K562 (cell line): Measurements from ENCODE around the gene PLEKHF1. TPM values are rescaled to one million over a fixed set of nuclear protein-coding genes. Genes with fewer than 3 reads are reported as not detected.
A peak's percentile ranks its signal among the peaks of the same experiment; 100 is the strongest.

Experiments used
- CREBBP ChIP-seq: IDR thresholded peaks from one replicate; pipeline ENCODE4 v1.6.1; 2012; ENCODE audit warnings: low read depth, mild to moderate bottlenecking, control low read depth, inconsistent platforms, low read length
- E2F4 ChIP-seq: sonication (generic); formaldehyde crosslinking; IDR thresholded peaks from 2 replicates; pipeline ENCODE4 v1.8.0; 2022; ENCODE audit warnings: mild to moderate bottlenecking, low read depth, missing genetic modification reagents
- ETV5 ChIP-seq: sonication (generic); formaldehyde crosslinking; IDR thresholded peaks from 2 replicates; pipeline ENCODE4 v1.4.0; 2020; ENCODE audit warnings: low read depth, mild to moderate bottlenecking, missing genetic modification reagents
- GABPB1 ChIP-seq: sonication (generic); formaldehyde crosslinking; IDR thresholded peaks from 2 replicates; pipeline ENCODE4 v1.8.0; 2022; ENCODE audit warnings: mild to moderate bottlenecking, missing genetic modification reagents
- GTF2E2 ChIP-seq: fragments of 200-800 bp; sonication (Bioruptor generic); IDR thresholded peaks from 2 replicates; pipeline ENCODE4 v1.6.1; 2016; ENCODE audit warnings: missing genetic modification characterization, missing compliant biosample characterization
- HNRNPK ChIP-seq: fragments of 200-400 bp; formaldehyde crosslinking; IDR thresholded peaks from one replicate; pipeline ENCODE4 v1.6.1; 2018; ENCODE audit warnings: mild to moderate bottlenecking, low read depth, low read length; ENCODE audit not compliant: poor library complexity, severe bottlenecking
- KLF6 ChIP-seq: fragments of 250-450 bp; sonication (Bioruptor Pico); IDR thresholded peaks from 2 replicates; pipeline ENCODE4 v1.4.0; 2020; ENCODE audit warnings: mild to moderate bottlenecking, moderate library complexity, borderline replicate concordance
- MAFK ChIP-seq: IDR thresholded peaks from 2 replicates; pipeline ENCODE4 v1.6.1; 2011; ENCODE audit warnings: low read length, improper control_type of control experiment
- MIER1 ChIP-seq: fragments of 450-650 bp; IDR thresholded peaks from 2 replicates; pipeline ENCODE4 v1.6.1; 2016; ENCODE audit warnings: antibody characterized with exemption, mild to moderate bottlenecking, low read depth
- NCOA2 ChIP-seq, 2 experiments: fragments of 450-650 bp; IDR thresholded peaks; 2 replicates each; pipeline ENCODE4 v1.6.1; 2018; ENCODE audit warnings: mild to moderate bottlenecking in 2 of 2, moderate library complexity in 1 of 2; ENCODE audit not compliant: partially characterized antibody in 2 of 2
- NR1H2 ChIP-seq: sonication (generic); formaldehyde crosslinking; IDR thresholded peaks from 2 replicates; pipeline ENCODE4 v1.4.0; 2020; ENCODE audit warnings: mild to moderate bottlenecking, missing genetic modification reagents
- NR2C2 ChIP-seq, 2 experiments: fragments of 200-800 bp in 1 of 2; sonication (Bioruptor generic) in 1 of 2; sonication (generic) in 1 of 2; formaldehyde crosslinking in 1 of 2; IDR thresholded peaks; 2 replicates each; pipeline versions ENCODE4 v1.6.1 to v1.8.0; 2016 to 2022; ENCODE audit warnings: mild to moderate bottlenecking in 1 of 2, missing compliant biosample characterization in 1 of 2, missing genetic modification characterization in 1 of 2, missing genetic modification reagents in 1 of 2
- RBM34 ChIP-seq: fragments of 200-400 bp; formaldehyde crosslinking; IDR thresholded peaks from 2 replicates; pipeline ENCODE4 v1.6.1; 2018; ENCODE audit warnings: low read length, borderline replicate concordance; ENCODE audit not compliant: insufficient read depth
- RFX7 ChIP-seq: fragments of 250-450 bp; sonication (Bioruptor Pico); IDR thresholded peaks from 2 replicates; pipeline ENCODE4 v1.5.1; 2021; ENCODE audit warnings: mild to moderate bottlenecking
- SLC30A9 ChIP-seq: fragments of 250-450 bp; sonication (Bioruptor Pico); IDR thresholded peaks from 2 replicates; pipeline ENCODE4 v1.8.0; 2022; ENCODE audit warnings: mild to moderate bottlenecking, moderate library complexity
- SMARCE1 ChIP-seq: fragments of 450-650 bp; IDR thresholded peaks from 2 replicates; pipeline ENCODE4 v1.7.1; 2016; ENCODE audit warnings: mild to moderate bottlenecking
- SRSF3 ChIP-seq: fragments of 200-400 bp; formaldehyde crosslinking; IDR thresholded peaks from 2 replicates; pipeline ENCODE4 v1.6.1; 2016; ENCODE audit warnings: mild to moderate bottlenecking, low read length, moderate library complexity; ENCODE audit not compliant: insufficient read depth
- SUPT5H ChIP-seq: fragments of 450-650 bp; IDR thresholded peaks from 2 replicates; pipeline ENCODE4 v1.6.1; 2016
- TEAD2 ChIP-seq: fragments of 450-650 bp; IDR thresholded peaks from 2 replicates; pipeline ENCODE4 v1.6.1; 2016; ENCODE audit warnings: missing genetic modification characterization, control low read depth, missing compliant biosample characterization
- ZC3H4 ChIP-seq: sonication (generic); formaldehyde crosslinking; IDR thresholded peaks from 2 replicates; pipeline ENCODE4 v1.9.0; 2021; ENCODE audit warnings: missing genetic modification reagents, borderline replicate concordance
- ZNF589 ChIP-seq: fragments of 200-800 bp; sonication (Bioruptor generic); IDR thresholded peaks from 2 replicates; pipeline ENCODE4 v1.6.1; 2016; ENCODE audit warnings: low read depth, missing genetic modification characterization, missing compliant biosample characterization
- ZNF830 ChIP-seq: fragments of 250-450 bp; sonication (Bioruptor Pico); IDR thresholded peaks from 2 replicates; pipeline ENCODE4 v1.5.0; 2021; ENCODE audit warnings: mild to moderate bottlenecking
- ZSCAN32 ChIP-seq: fragments of 450-650 bp; formaldehyde crosslinking; IDR thresholded peaks from 2 replicates; pipeline ENCODE4 v1.4.0; 2020; ENCODE audit warnings: mild to moderate bottlenecking, moderate library complexity
- polyA plus RNA-seq, 8 experiments: library from polyadenylated mRNA; depleted of rRNA in 4 of 8; stranded (reverse) in 5 of 8; unstranded in 3 of 8; fragments of >200 nt; fragmentation: Nextera tagmentation in 2 of 8; fragmentation: Illumina TruSeq in 1 of 8; extraction: Ambion mirVana in 2 of 8; extraction: Trizol in 1 of 8; gene quantifications; 2 replicates each; pipeline versions ENCODE4 v1.2.1 to v1.2.3, GENCODE V29; 2011 to 2014; ENCODE audit warnings: inconsistent platforms in 1 of 8, missing spikeins in 1 of 8
- total RNA-seq, 7 experiments: library from RNA; depleted of rRNA in 6 of 7; stranded (reverse); fragments of >200 nt in 6 of 7; fragmentation: Illumina TruSeq in 2 of 7; extraction: Trizol in 2 of 7; gene quantifications; 2 replicates each; pipeline versions ENCODE4 v1.2.1 to v1.2.3, GENCODE V29; 2011 to 2021; ENCODE audit warnings: low replicate concordance in 1 of 7
- TF ChIP-seq, protein P1 (sequence below): IDR thresholded peaks from 2 replicates; pipeline ENCODE4 v1.6.1; 2011; ENCODE audit warnings: borderline replicate concordance, low read depth, mild to moderate bottlenecking, moderate library complexity, low read length; ENCODE audit not compliant: insufficient read depth, poor library complexity, severe bottlenecking
- TF ChIP-seq, protein P2 (sequence below): fragments of 250-450 bp; sonication (Bioruptor Pico); IDR thresholded peaks from 2 replicates; pipeline ENCODE4 v1.5.0; 2021

PLEKHF1 gene
- total and polyA plus RNA-seq, 9 of the 15 experiments (the other 6 are each of a cell fraction or from before 2014, with no cell fraction given), result 0.07 to 13.4 (median 3.9) TPM; not detected in 1

- TF ChIP-seq, protein P1, sequence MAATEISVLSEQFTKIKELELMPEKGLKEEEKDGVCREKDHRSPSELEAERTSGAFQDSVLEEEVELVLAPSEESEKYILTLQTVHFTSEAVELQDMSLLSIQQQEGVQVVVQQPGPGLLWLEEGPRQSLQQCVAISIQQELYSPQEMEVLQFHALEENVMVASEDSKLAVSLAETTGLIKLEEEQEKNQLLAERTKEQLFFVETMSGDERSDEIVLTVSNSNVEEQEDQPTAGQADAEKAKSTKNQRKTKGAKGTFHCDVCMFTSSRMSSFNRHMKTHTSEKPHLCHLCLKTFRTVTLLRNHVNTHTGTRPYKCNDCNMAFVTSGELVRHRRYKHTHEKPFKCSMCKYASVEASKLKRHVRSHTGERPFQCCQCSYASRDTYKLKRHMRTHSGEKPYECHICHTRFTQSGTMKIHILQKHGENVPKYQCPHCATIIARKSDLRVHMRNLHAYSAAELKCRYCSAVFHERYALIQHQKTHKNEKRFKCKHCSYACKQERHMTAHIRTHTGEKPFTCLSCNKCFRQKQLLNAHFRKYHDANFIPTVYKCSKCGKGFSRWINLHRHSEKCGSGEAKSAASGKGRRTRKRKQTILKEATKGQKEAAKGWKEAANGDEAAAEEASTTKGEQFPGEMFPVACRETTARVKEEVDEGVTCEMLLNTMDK, result no peak
- TF ChIP-seq HNRNPK (no peak), E2F4 (CRISPR knock-in tag) (no peak), GTF2E2 (peak; percentile 54; the same call in 1 of the 2 replicates), SRSF3 (no peak), CREBBP (no peak), NCOA2 (IDR thresholded peaks at IDR 0.05; ENCODE audit: partially characterized antibody in 2 of 2) (no peak), SUPT5H (no peak), RBM34 (no peak), SLC30A9 (CRISPR knock-in tag) (no peak), TEAD2 (tag) (0 out of 2 replicates have a peak, but pooled peaks have one; percentile 52), SMARCE1 (peak; percentile 71; the same call in 1 of the 2 replicates), RFX7 (no peak), ZNF589 (CRISPR knock-in tag) (peak; percentile 97), KLF6 (CRISPR knock-in tag) (no peak; the same call in 1 of the 2 replicates), NR1H2 (CRISPR knock-in tag) (no peak), MAFK (peak; percentile 99), GABPB1 (no peak), ZNF830 (no peak), MIER1 (no peak), ZC3H4 (CRISPR knock-in tag) (no peak), ETV5 (CRISPR knock-in tag) (no peak), ZSCAN32 (CRISPR knock-in tag) (no peak), NR2C2 (CRISPR knock-in tag; IDR thresholded peaks at IDR 0.05) (no peak), NR2C2 (tag; IDR thresholded peaks at IDR 0.05) (no peak)
- TF ChIP-seq, protein P2, sequence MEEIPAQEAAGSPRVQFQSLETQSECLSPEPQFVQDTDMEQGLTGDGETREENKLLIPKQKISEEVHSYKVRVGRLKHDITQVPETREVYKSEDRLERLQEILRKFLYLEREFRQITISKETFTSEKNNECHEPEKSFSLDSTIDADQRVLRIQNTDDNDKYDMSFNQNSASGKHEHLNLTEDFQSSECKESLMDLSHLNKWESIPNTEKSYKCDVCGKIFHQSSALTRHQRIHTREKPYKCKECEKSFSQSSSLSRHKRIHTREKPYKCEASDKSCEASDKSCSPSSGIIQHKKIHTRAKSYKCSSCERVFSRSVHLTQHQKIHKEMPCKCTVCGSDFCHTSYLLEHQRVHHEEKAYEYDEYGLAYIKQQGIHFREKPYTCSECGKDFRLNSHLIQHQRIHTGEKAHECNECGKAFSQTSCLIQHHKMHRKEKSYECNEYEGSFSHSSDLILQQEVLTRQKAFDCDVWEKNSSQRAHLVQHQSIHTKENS (CRISPR knock-in tag), result no peak
Observed at GRCh38 chr19:29687897-29688728, 22.9 kb downstream of the PLEKHF1 start (continued).
